ENCODE results near the gene PON3. TPM values are rescaled to one million over a fixed set of nuclear protein-coding genes. Genes with fewer than 3 reads are reported as not detected.

Gene PON3
- total RNA-seq, 1 experiment from 2014 or later: not detected

- Histone ChIP-seq H3K4me1 (ENCODE audit: insufficient read depth, low read length) (peaks cover 2% of the 10 kb centered on the region; the same call in 1 of the 2 replicates), H3K9me2 (replicated peaks; ENCODE audit: low read length) (no peaks in the 10 kb centered on the region), H2AFZ (ENCODE audit: low read length) (peak overlapping the region; percentile 41), H3K27ac (ENCODE audit: low read length) (no peak overlapping the region), H3F3A (ENCODE audit: low read length, unreplicated experiment) (no peaks in the 10 kb centered on the region), H3K9ac (ENCODE audit: low read length) (no peak overlapping the region), H4K20me1 (ENCODE audit: low read length) (no peaks in the 10 kb centered on the region), H3K9me3 (ENCODE audit: low read length) (no peaks in the 10 kb centered on the region), H3K4me2 (ENCODE audit: low read length) (peak overlapping the region; percentile 62), H3K36me3 (ENCODE audit: low read depth, low read length) (no peaks in the 10 kb centered on the region), H3K4me3 (ENCODE audit: low read length) (peak overlapping the region; percentile 53), H3K79me2 (ENCODE audit: low read length) (no peaks in the 10 kb centered on the region), H3K27me3 (ENCODE audit: low read length) (no peaks in the 10 kb centered on the region)
- DNase-seq (no peak), ATAC-seq (0 out of 2 replicates have a peak, but pooled peaks have one; percentile 27)
- intact Hi-C loops (cut with micrococcal nuclease): no loop called here
- TF ChIP-seq EZH2phosphoT487 (IDR thresholded peaks at IDR 0.05; ENCODE audit: borderline replicate concordance, low read length) (no peak), EZH2 (IDR thresholded peaks at IDR 0.05; ENCODE audit: low read length, unreplicated experiment) (no peak), CTCF (conservative IDR thresholded peaks at IDR 0.05; ENCODE audit: low read depth, low read length) (no peak)
- ChIA-PET POLR2A (ENCODE audit: unreplicated experiment) (no interaction called here), CTCF (no interaction called here)
- no TSS peak for BruUV-seq (replicated peaks)
Measured at GRCh38 chr7:95330204-95330960, 65.8 kb downstream of the PON3 start.

GRCh38 chr7:95327356-95327755, 68.8 kb downstream of the PON3 start:
- H3K9ac ChIP-seq (ENCODE audit: low read length): no peak overlapping the region
- H3K4me1 ChIP-seq (ENCODE audit: insufficient read depth, low read length): no peaks in the 10 kb centered on the region; the same call in 1 of the 2 replicates
- H3K27me3 ChIP-seq (ENCODE audit: low read length): no peaks in the 10 kb centered on the region
- H3K4me3 ChIP-seq (ENCODE audit: low read length): no peak overlapping the region
- no peaks in the 10 kb centered on the region for H3K9me2 ChIP-seq (replicated peaks; ENCODE audit: low read length)
- no peaks in the 10 kb centered on the region for H3K9me3 ChIP-seq (ENCODE audit: low read length)
- TF ChIP-seq EZH2phosphoT487 (IDR thresholded peaks at IDR 0.05; ENCODE audit: borderline replicate concordance, low read length) (no peak), CTCF (conservative IDR thresholded peaks at IDR 0.05; ENCODE audit: low read depth, low read length) (no peak), EZH2 (IDR thresholded peaks at IDR 0.05; ENCODE audit: low read length, unreplicated experiment) (no peak)
- ChIA-PET CTCF (no interaction called here), POLR2A (ENCODE audit: unreplicated experiment) (no interaction called here)
- no TSS peak for BruUV-seq (replicated peaks)
- intact Hi-C loops (cut with micrococcal nuclease): no loop called here
- ATAC-seq (no peak), DNase-seq (no peak)
- no peak overlapping the region for H2AFZ ChIP-seq (ENCODE audit: low read length)
- no peak overlapping the region for H3K4me2 ChIP-seq (ENCODE audit: low read length)
- no peaks in the 10 kb centered on the region for H4K20me1 ChIP-seq (ENCODE audit: low read length)
- no peaks in the 10 kb centered on the region for H3F3A ChIP-seq (ENCODE audit: low read length, unreplicated experiment)
- no peaks in the 10 kb centered on the region for H3K36me3 ChIP-seq (ENCODE audit: low read depth, low read length)
- no peak overlapping the region for H3K27ac ChIP-seq (ENCODE audit: low read length)
- H3K79me2 ChIP-seq (ENCODE audit: low read length): no peaks in the 10 kb centered on the region

GRCh38 chr7:95324431-95324830, 71.7 kb downstream of the PON3 start, which contains the start of gene PON1:
Gene PON1 (minus strand): TSS chr7:95324532. CDS start chr7:95324475, 57 bp downstream.
- Histone ChIP-seq H3K4me2 (ENCODE audit: low read length) (no peak within 1 kb of the TSS), H3K36me3 (ENCODE audit: low read depth, low read length) (no peaks in the 10 kb centered on the region), H4K20me1 (ENCODE audit: low read length) (no peaks in the 10 kb centered on the region), H3K9me3 (ENCODE audit: low read length) (no peaks in the 10 kb centered on the region), H3K27ac (ENCODE audit: low read length) (no peak within 1 kb of the TSS), H3K79me2 (ENCODE audit: low read length) (no peaks in the 10 kb centered on the region), H3F3A (ENCODE audit: low read length, unreplicated experiment) (no peaks in the 10 kb centered on the region), H3K27me3 (ENCODE audit: low read length) (no peaks in the 10 kb centered on the region), H3K9ac (ENCODE audit: low read length) (no peak within 1 kb of the TSS), H3K4me1 (ENCODE audit: insufficient read depth, low read length) (no peaks in the 10 kb centered on the region; the same call in 1 of the 2 replicates), H2AFZ (ENCODE audit: low read length) (no peak within 1 kb of the TSS), H3K4me3 (ENCODE audit: low read length) (no peak within 1 kb of the TSS), H3K9me2 (replicated peaks; ENCODE audit: low read length) (no peaks in the 10 kb centered on the region)
- peak; percentile 25 for ATAC-seq
- POLR2A ChIA-PET (ENCODE audit: unreplicated experiment): no interaction called here
- intact Hi-C loops (cut with micrococcal nuclease): no loop called here
- DNase-seq: no peak
- CTCF ChIA-PET: no interaction called here
- TF ChIP-seq EZH2phosphoT487 (IDR thresholded peaks at IDR 0.05; ENCODE audit: borderline replicate concordance, low read length) (no peak), CTCF (conservative IDR thresholded peaks at IDR 0.05; ENCODE audit: low read depth, low read length) (no peak), EZH2 (IDR thresholded peaks at IDR 0.05; ENCODE audit: low read length, unreplicated experiment) (no peak)
- no TSS peak for BruUV-seq (replicated peaks)
